AG04449 (cell line): ENCODE measurements around the gene PRMT9.
A peak's percentile ranks its signal among the peaks of the same experiment; 100 is the strongest.

Experiments used
- CTCF ChIA-PET: fragments of 350-600 bp; formaldehyde crosslinking; extraction: SDS; loops from one replicate; lab custom pipeline; 2021; ENCODE audit warnings: antibody characterized with exemption; lab: Yijun Ruan, JAX
- POLR2A ChIA-PET: fragments of 400-600, 350-600 bp; formaldehyde crosslinking; extraction: SDS; loops from one replicate; lab custom pipeline; 2020; ENCODE audit warnings: antibody characterized with exemption, inconsistent platforms; lab: Yijun Ruan, JAX
- DNase-seq: peaks from one replicate; pipeline ENCODE4 v3.0.0-alpha.2; 2010; ENCODE audit warnings: low read depth, low spot score
- H3K4me3 ChIP-seq: 2 replicates; pipeline ENCODE4 v1.5.1; 2011; ENCODE audit warnings: low read depth, mild to moderate bottlenecking, control low read depth, low read length
- CTCF ChIP-seq: IDR thresholded peaks from one replicate; pipeline ENCODE4 v1.5.1; 2011; ENCODE audit warnings: mild to moderate bottlenecking, moderate library complexity, low read length, control low read depth, inconsistent platforms; ENCODE audit not compliant: insufficient read depth; ENCODE audit errors: missing control alignments

The PRMT9 gene

GRCh38 chr4:147683717-147684700 lies at the start of gene PRMT9:
Gene PRMT9, minus strand, starts transcription at chr4:147684163. Its CDS starts 176 bp downstream, at chr4:147683987.
- H3K4me3 ChIP-seq = peak within 1 kb of the TSS; percentile 88
- DNase-seq = peak; percentile 63
- TF ChIP-seq CTCF = no peak
- ChIA-PET POLR2A (interaction anchor here (1.0 to 1.7 kb wide), 7 partner anchors 40 to 184 kb away, joined by 3 to 12 read pairs (median 4); partner anchors contain the start of genes ARHGAP10 and TMEM184C), CTCF (interaction anchor here (0.7 to 4.7 kb wide), 9 partner anchors 10 to 182 kb away, joined by 3 to 77 read pairs (median 5); partner anchors contain the start of gene ARHGAP10)

- DNase-seq = no peak
- peak overlapping the region; percentile 80 for H3K4me3 ChIP-seq
- TF ChIP-seq CTCF = no peak
- ChIA-PET POLR2A (interaction anchor here (0.6 to 2.2 kb wide), 9 partner anchors 18 to 238 kb away, joined by 3 to 13 read pairs (median 4); partner anchors contain the start of gene PRMT9), CTCF (interaction anchor here (0.7 to 6.7 kb wide), 13 partner anchors 8 to 133 kb away, joined by 3 to 78 read pairs (median 5); partner anchors contain the start of gene PRMT9)
These were observed 48.7 kb upstream of the PRMT9 start for GRCh38 chr4:147732518-147733235.

GRCh38 chr4:147731580-147732517 lies 47.9 kb upstream of the PRMT9 start, which contains the start of gene ARHGAP10:
Gene ARHGAP10, plus strand, starts transcription at chr4:147732088. Its CDS starts 214 bp downstream, at chr4:147732302.
- ChIA-PET POLR2A (interaction anchor here (0.6 to 2.2 kb wide), 10 partner anchors 18 to 237 kb away, joined by 3 to 13 read pairs (median 4); partner anchors contain the start of gene PRMT9), CTCF (interaction anchor here (0.7 to 6.7 kb wide), 13 partner anchors 9 to 134 kb away, joined by 3 to 78 read pairs (median 5); partner anchors contain the start of gene PRMT9)
- DNase-seq = no peak
- TF ChIP-seq CTCF = no peak
- H3K4me3 ChIP-seq = peak within 1 kb of the TSS; percentile 80

DNA sequence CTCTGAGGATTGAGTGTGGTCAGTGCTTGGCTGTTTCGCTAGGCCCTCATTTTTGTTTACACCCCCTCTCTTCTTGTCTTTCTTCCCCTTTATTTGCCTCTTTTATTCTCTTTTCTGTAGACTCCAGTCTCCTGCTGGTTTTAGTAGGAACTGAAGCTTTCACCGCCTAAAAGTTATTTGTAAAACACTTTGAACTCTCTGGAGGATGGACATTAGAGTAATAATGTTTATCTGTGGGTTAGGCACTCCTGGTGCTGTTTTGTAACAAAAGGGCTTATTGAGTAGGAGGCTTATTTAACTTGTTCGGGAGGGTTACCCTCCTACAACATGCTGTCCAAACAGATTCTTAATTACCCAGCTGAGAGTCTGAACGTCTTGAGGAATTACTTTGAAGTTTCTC lies 46.4 kb upstream of the PRMT9 start:
- DNase-seq = no peak
- ChIA-PET POLR2A (no interaction called here), CTCF (interaction anchor here (2.3 to 6.7 kb wide), 2 partner anchors 16 to 135 kb away, joined by 6 to 78 read pairs; no protein-coding TSS in a partner anchor)
- H3K4me3 ChIP-seq = no peak overlapping the region
- no peak for TF ChIP-seq CTCF

GRCh38 chr4:147727476-147728028 lies 43.6 kb upstream of the PRMT9 start:
- DNase-seq = no peak
- TF ChIP-seq CTCF = no peak
- POLR2A ChIA-PET = no interaction called here
- H3K4me3 ChIP-seq = no peak overlapping the region
- CTCF ChIA-PET = interaction anchor here (1.4 to 4.2 kb wide), 4 partner anchors 18 to 139 kb away, joined by 3 to 41 read pairs (median 5); no protein-coding TSS in a partner anchor
